ENCODE measurements around the gene ID4. TPM values are rescaled to one million over a fixed set of nuclear protein-coding genes. Genes with fewer than 3 reads are reported as not detected.

The ID4 gene
- total RNA-seq, 4 donors from 2014 or later: 0.36 to 5.8 (median 1.3) TPM

- in situ Hi-C loops (cut with MboI; ENCODE audit: low sequenced_read_pairs in 4 of 4) (no loop called here), intact Hi-C loops (cut with DNase I; ENCODE audit: low total_unique reads) (no loop called here)
- no peak overlapping the region for H3K27ac ChIP-seq
Observed at GRCh38 chr6:19795211-19795610, 42.0 kb upstream of the ID4 start.

GRCh38 chr6:19796452-19796851 is 40.7 kb upstream of the ID4 start:
- DNase-seq: no peak

More at GRCh38 chr6:19795211-19795610, 42.0 kb upstream of the ID4 start:
- TF ChIP-seq POLR2A (IDR thresholded peaks at IDR 0.05): no peak
- no peak for TF ChIP-seq CTCF (IDR thresholded peaks at IDR 0.05 in 4 of 5, conservative IDR thresholded peaks at IDR 0.05 in 1 of 5)
- no peaks in the 10 kb centered on the region for H3K9me3 ChIP-seq
- no peaks in the 10 kb centered on the region for H3K27me3 ChIP-seq
- no peaks in the 10 kb centered on the region for H3K4me1 ChIP-seq
- no peak overlapping the region for H3K4me3 ChIP-seq
- no peak for DNase-seq
- no peaks in the 10 kb centered on the region for H3K36me3 ChIP-seq
- ATAC-seq: no peak

GRCh38 chr6:19798362-19798761 is 38.8 kb upstream of the ID4 start:
- no peak overlapping the region for H3K27ac ChIP-seq
- in situ Hi-C loops (cut with MboI; ENCODE audit: low sequenced_read_pairs in 4 of 4) (no loop called here), intact Hi-C loops (cut with DNase I; ENCODE audit: low total_unique reads) (no loop called here)
- no peak for DNase-seq
- H3K9me3 ChIP-seq: no peaks in the 10 kb centered on the region
- no peak for ATAC-seq
- H3K27me3 ChIP-seq: no peaks in the 10 kb centered on the region
- TF ChIP-seq CTCF (IDR thresholded peaks at IDR 0.05 in 4 of 5, conservative IDR thresholded peaks at IDR 0.05 in 1 of 5): no peak
- H3K4me3 ChIP-seq: no peak overlapping the region
- no peaks in the 10 kb centered on the region for H3K36me3 ChIP-seq
- H3K4me1 ChIP-seq: no peaks in the 10 kb centered on the region

More at GRCh38 chr6:19796452-19796851, 40.7 kb upstream of the ID4 start:
- no peak for ATAC-seq
- in situ Hi-C loops (cut with MboI; ENCODE audit: low sequenced_read_pairs in 4 of 4) (no loop called here), intact Hi-C loops (cut with DNase I; ENCODE audit: low total_unique reads) (no loop called here)
- Histone ChIP-seq H3K4me3 (no peak overlapping the region), H3K4me1 (no peaks in the 10 kb centered on the region), H3K36me3 (no peaks in the 10 kb centered on the region), H3K27ac (no peak overlapping the region), H3K9me3 (no peaks in the 10 kb centered on the region), H3K27me3 (no peaks in the 10 kb centered on the region)
- TF ChIP-seq CTCF (IDR thresholded peaks at IDR 0.05 in 4 of 5, conservative IDR thresholded peaks at IDR 0.05 in 1 of 5) (no peak), POLR2A (IDR thresholded peaks at IDR 0.05) (no peak)

GRCh38 chr6:19802656-19803055 is 34.5 kb upstream of the ID4 start:
- intact Hi-C loops (cut with DNase I; ENCODE audit: low total_unique reads): no loop called here
- H3K36me3 ChIP-seq: no peaks in the 10 kb centered on the region
- no peak for TF ChIP-seq CTCF (IDR thresholded peaks at IDR 0.05 in 4 of 5, conservative IDR thresholded peaks at IDR 0.05 in 1 of 5)
- TF ChIP-seq POLR2A (IDR thresholded peaks at IDR 0.05): no peak
- DNase-seq (no peak), ATAC-seq (no peak)
- in situ Hi-C loops (cut with MboI; ENCODE audit: low sequenced_read_pairs in 4 of 4): no loop called here
- no peak overlapping the region for H3K4me3 ChIP-seq
- peaks cover 3 to 14% of the 10 kb centered on the region in 2 donors for H3K4me1 ChIP-seq
- H3K27me3 ChIP-seq: no peaks in the 10 kb centered on the region
- no peaks in the 10 kb centered on the region for H3K9me3 ChIP-seq
- no peak overlapping the region for H3K27ac ChIP-seq
